K562 (cell line): Measurements from ENCODE around the gene SPIRE1. TPM values are rescaled to one million over a fixed set of nuclear protein-coding genes. Genes with fewer than 3 reads are reported as not detected.
"Not testable (repeated sequence)": the region's sequence is repeated elsewhere in the genome, so short reads cannot be mapped to it uniquely, and the experiment has no call there.

Experiments
- ATAC-seq: fragments of 200-7000 bp; cut with Tn5 transposase; 3 replicates; pipeline ENCODE4 v1.9.1; 2020; ENCODE audit warnings: moderate library complexity
- BruUV-seq: library from RNA; stranded (reverse); fragments of 400-500 nt; replicated peaks from 2 replicates; lab custom pipeline; 2021; lab: Mats Ljungman, UMichigan
- CTCF ChIA-PET: fragments of 300-600 bp; formaldehyde crosslinking; extraction: SDS; loops from one replicate; lab custom pipeline; 2021; ENCODE audit warnings: low intra/inter-chr PET ratio; lab: Yijun Ruan, JAX
- POLR2A ChIA-PET: fragments of 300-600, 350-650 bp; sonication (Branson Sonifier 250); formaldehyde crosslinking; extraction: SDS; loops from one replicate; lab custom pipeline; 2021; ENCODE audit warnings: antibody characterized with exemption, inconsistent platforms; lab: Yijun Ruan, JAX
- DNase-seq, 4 experiments: peaks; one replicate each; pipeline versions ENCODE4 v3.0.0 to v3.0.0-alpha.2; 2011 to 2018; ENCODE audit warnings: low spot score in 3 of 4, mixed read lengths in 3 of 4; ENCODE audit errors: extremely low read depth in 1 of 4
- FAIRE-seq: peaks from 2 replicates; lab custom pipeline; 2011; peaks lifted over from hg19 to GRCh38; lab: Jason Lieb, UNC
- H2AFZ ChIP-seq: 2 replicates; pipeline ENCODE4 v1.6.0; 2011; ENCODE audit warnings: low read depth, low read length, control low read depth, inconsistent platforms
- H3K27ac ChIP-seq: fragments of 200-600 bp; 3 replicates; pipeline ENCODE4 v1.8.0; 2011; ENCODE audit warnings: low read depth, mild to moderate bottlenecking, control low read depth, inconsistent platforms, low read length, moderate library complexity, mixed read lengths; ENCODE audit errors: extremely low read depth
- H3K27me3 ChIP-seq, 2 experiments: fragments of 300-600 bp in 1 of 2; 2 replicates in 1 of 2; 3 replicates in 1 of 2; pipeline versions ENCODE4 v1.6.0 to v1.8.0; 2011; ENCODE audit warnings: inconsistent platforms in 2 of 2, low read length in 2 of 2, mild to moderate bottlenecking in 1 of 2, mixed read lengths in 1 of 2, moderate library complexity in 1 of 2; ENCODE audit not compliant: control insufficient read depth in 2 of 2, insufficient read depth in 2 of 2
- H3K36me3 ChIP-seq: fragments of 300-600 bp; 3 replicates; pipeline ENCODE4 v1.8.0; 2011; ENCODE audit warnings: mild to moderate bottlenecking, low read length, inconsistent platforms; ENCODE audit not compliant: control insufficient read depth, insufficient read depth
- H3K4me1 ChIP-seq, 2 experiments: fragments of 200-600 bp in 1 of 2; replicated peaks in 1 of 2; 2 replicates in 1 of 2; 3 replicates in 1 of 2; pipeline versions ENCODE4 v1.5.1 to v1.8.0; 2011; ENCODE audit warnings: inconsistent platforms in 2 of 2, low read length in 2 of 2, mild to moderate bottlenecking in 1 of 2, mixed read lengths in 1 of 2, moderate library complexity in 1 of 2; ENCODE audit not compliant: control insufficient read depth in 2 of 2, insufficient read depth in 2 of 2
- H3K4me2 ChIP-seq: 2 replicates; pipeline ENCODE4 v1.6.1; 2011; ENCODE audit warnings: low read length, control low read depth, inconsistent platforms, mixed read lengths; ENCODE audit not compliant: insufficient read depth
- H3K4me3 ChIP-seq: fragments of 200-600 bp; sonication (generic), shearing (Covaris generic); 2 replicates; pipeline ENCODE4 v1.5.1; 2016; ENCODE audit warnings: control low read depth, inconsistent platforms
- H3K79me2 ChIP-seq: fragments of 200-600 bp; 3 replicates; pipeline ENCODE4 v1.8.0; 2011; ENCODE audit warnings: low read length, inconsistent platforms; ENCODE audit not compliant: control insufficient read depth, insufficient read depth
- H3K9ac ChIP-seq, 2 experiments: 2 replicates each; pipeline versions ENCODE4 v1.6.0 to v1.6.1; 2011; ENCODE audit warnings: low read depth in 2 of 2, low read length in 2 of 2, control low read depth in 1 of 2, inconsistent platforms in 1 of 2, mild to moderate bottlenecking in 1 of 2, mixed read lengths in 1 of 2; ENCODE audit not compliant: insufficient read depth in 1 of 2
- H3K9me1 ChIP-seq: one replicate; pipeline ENCODE4 v1.6.0; 2011; ENCODE audit warnings: inconsistent platforms, mild to moderate bottlenecking, low read length, moderate library complexity; ENCODE audit not compliant: control insufficient read depth, insufficient read depth
- H3K9me3 ChIP-seq: replicated peaks from 2 replicates; pipeline ENCODE4 v1.5.1; 2011; ENCODE audit warnings: low read depth, low read length, inconsistent platforms; ENCODE audit not compliant: control insufficient read depth, insufficient read depth
- H4K20me1 ChIP-seq: replicated peaks from 2 replicates; pipeline ENCODE4 v1.6.1; 2011; ENCODE audit warnings: low read length, inconsistent platforms, mixed read lengths; ENCODE audit not compliant: control insufficient read depth, insufficient read depth
- AFF4 ChIP-seq: sonication (generic); formaldehyde crosslinking; IDR thresholded peaks from 2 replicates; pipeline ENCODE4 v1.8.0; 2023; ENCODE audit warnings: mild to moderate bottlenecking, missing genetic modification reagents
- CBFB ChIP-seq: sonication (generic); formaldehyde crosslinking; IDR thresholded peaks from 2 replicates; pipeline ENCODE4 v1.4.0; 2020; ENCODE audit warnings: mild to moderate bottlenecking, missing genetic modification reagents
- CBX2 ChIP-seq: fragments of 200-600 bp; sonication (generic); IDR thresholded peaks from one replicate; pipeline ENCODE4 v1.6.1; 2012; ENCODE audit warnings: mild to moderate bottlenecking, low read length, inconsistent platforms; ENCODE audit not compliant: insufficient read depth, poor library complexity, severe bottlenecking
- SMAD2 ChIP-seq: fragments of 150-350 bp; IDR thresholded peaks from 2 replicates; pipeline ENCODE4 v1.6.1; 2014; ENCODE audit warnings: low read depth, mild to moderate bottlenecking, low read length
- TBL1XR1 ChIP-seq, 2 experiments: IDR thresholded peaks; 2 replicates each; pipeline ENCODE4 v1.6.1; 2012; ENCODE audit warnings: improper control_type of control experiment in 2 of 2, low read length in 2 of 2, mild to moderate bottlenecking in 1 of 2
- TCF7L2 ChIP-seq: fragments of 150-350 bp; IDR thresholded peaks from 2 replicates; pipeline ENCODE4 v1.6.1; 2016; ENCODE audit warnings: low read depth, mild to moderate bottlenecking, low read length, moderate library complexity
- ZBTB7A ChIP-seq: IDR thresholded peaks from 2 replicates; pipeline ENCODE4 v1.6.1; 2011; ENCODE audit warnings: low read depth, mild to moderate bottlenecking, low read length, moderate library complexity, borderline replicate concordance; ENCODE audit not compliant: control insufficient read depth
- ZNF184 ChIP-seq: sonication (generic); formaldehyde crosslinking; IDR thresholded peaks from 2 replicates; pipeline ENCODE4 v1.5.0; 2020; ENCODE audit warnings: missing genetic modification reagents
- ZNF561 ChIP-seq: fragments of 450-650 bp; formaldehyde crosslinking; conservative IDR thresholded peaks from 2 replicates; pipeline ENCODE4 v1.4.0; 2020; ENCODE audit warnings: mild to moderate bottlenecking, moderate library complexity
- WGBS: fragments of 100-300 bp; shearing (Covaris generic); methylation state at CpG from one replicate; pipeline ENCODE4 v1.1.6; 2016; ENCODE audit warnings: low coverage, mixed read lengths; ENCODE audit not compliant: insufficient coverage; ENCODE audit errors: missing lambda C conversion rate; 5-methylcytosine and 5-hydroxymethylcytosine counted together
- in situ Hi-C: fragments of 300-500 bp; cut with MboI; formaldehyde crosslinking; loops from 4 replicates; pipeline ENCODE4 v1.15.0; 2018; ENCODE audit warnings: inconsistent platforms, mixed read lengths
- intact Hi-C: fragments of 100-400 bp; cut with micrococcal nuclease; formaldehyde crosslinking; loops from 2 replicates; pipeline ENCODE4 v1.14.2; 2022
- polyA plus RNA-seq, 8 experiments: library from polyadenylated mRNA; depleted of rRNA in 4 of 8; stranded (reverse) in 5 of 8; unstranded in 3 of 8; fragments of >200 nt; fragmentation: Nextera tagmentation in 2 of 8; fragmentation: Illumina TruSeq in 1 of 8; extraction: Ambion mirVana in 2 of 8; extraction: Trizol in 1 of 8; gene quantifications; 2 replicates each; pipeline versions ENCODE4 v1.2.1 to v1.2.3, GENCODE V29; 2011 to 2014; ENCODE audit warnings: inconsistent platforms in 1 of 8, missing spikeins in 1 of 8
- total RNA-seq, 7 experiments: library from RNA; depleted of rRNA in 6 of 7; stranded (reverse); fragments of >200 nt in 6 of 7; fragmentation: Illumina TruSeq in 2 of 7; extraction: Trizol in 2 of 7; gene quantifications; 2 replicates each; pipeline versions ENCODE4 v1.2.1 to v1.2.3, GENCODE V29; 2011 to 2021; ENCODE audit warnings: low replicate concordance in 1 of 7

Gene SPIRE1
- total and polyA plus RNA-seq, 9 of the 15 experiments (the other 6 are each of a cell fraction or from before 2014, with no cell fraction given), result 2.9 to 14.0 (median 10.2) TPM

DNA sequence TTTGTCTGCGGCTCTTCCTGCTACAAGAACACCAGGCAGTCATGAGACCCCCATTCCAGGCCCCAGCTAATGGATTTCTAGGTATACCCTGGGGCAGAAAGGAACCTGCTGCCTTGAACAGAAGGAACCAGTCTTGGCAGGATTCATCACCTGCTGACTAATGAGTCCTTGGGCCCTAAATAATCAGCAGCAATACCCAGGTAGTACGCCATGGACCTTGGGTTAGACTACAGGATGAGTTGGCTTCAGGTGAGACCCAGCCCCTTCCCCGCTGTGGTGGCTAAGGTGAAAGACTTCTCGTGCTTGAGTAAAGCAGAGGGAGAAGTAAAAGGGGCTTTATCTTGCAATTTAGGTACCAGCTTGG lies 105.0 kb downstream of the SPIRE1 start:
- no peaks in the 10 kb centered on the region for H3K79me2 ChIP-seq
- CTCF ChIA-PET, result no interaction called here
- no TSS peak for BruUV-seq
- no peak overlapping the region for H3K27ac ChIP-seq
- H3K9me1 ChIP-seq, result no peaks in the 10 kb centered on the region
- FAIRE-seq, result no peak
- H2AFZ ChIP-seq, result no peak overlapping the region
- no peak for ATAC-seq
- no peak for DNase-seq
- peaks cover 4% of the 10 kb centered on the region; the same call in 1 of the 2 replicates for H3K9me3 ChIP-seq
- no peak overlapping the region for H3K4me3 ChIP-seq
- no peaks in the 10 kb centered on the region for H3K4me1 ChIP-seq
- intact Hi-C loops, result no loop called here
- no peaks in the 10 kb centered on the region for H3K36me3 ChIP-seq
- H3K9ac ChIP-seq, result no peak overlapping the region
- no peaks in the 10 kb centered on the region for H3K27me3 ChIP-seq
- 57% methylated on average over 4 of the region's 4 CpGs for WGBS
- no peaks in the 10 kb centered on the region for H4K20me1 ChIP-seq
- H3K4me2 ChIP-seq, result no peak overlapping the region
- TF ChIP-seq AFF4 (CRISPR knock-in tag) (no peak), CBFB (CRISPR knock-in tag) (no peak), ZNF561 (CRISPR knock-in tag) (no peak), ZBTB7A (no peak), TCF7L2 (no peak), ZNF184 (no peak), TBL1XR1 (IDR thresholded peaks at IDR 0.05; ENCODE audit: low read length in 2 of 2) (no peak), CBX2 (no peak), SMAD2 (no peak)
- TF ChIP-seq, all 486 proteins: peak for 0
- in situ Hi-C loops, result no loop called here
- POLR2A ChIA-PET, result interaction anchor here (0.6 to 0.7 kb wide), 2 partner anchors 9 to 61 kb away, joined by 3 read pairs; no protein-coding TSS in a partner anchor

- POLR2A ChIA-PET, result interaction anchor here (0.6 kb wide), 1 partner anchor 60 kb away, joined by 3 read pairs; no protein-coding TSS in a partner anchor
- in situ Hi-C loops, H2AFZ ChIP-seq, H3K79me2 ChIP-seq, CTCF ChIA-PET, H3K4me3 ChIP-seq, H3K4me1 ChIP-seq, BruUV-seq, H3K36me3 ChIP-seq, intact Hi-C loops, DNase-seq, H3K4me2 ChIP-seq, FAIRE-seq, ATAC-seq, H3K9me3 ChIP-seq, H3K9ac ChIP-seq, H3K27ac ChIP-seq, H3K9me1 ChIP-seq, H3K27me3 ChIP-seq, H4K20me1 ChIP-seq: not testable (repeated sequence)
- WGBS, result 49% methylated on average over 13 of the region's 13 CpGs
Measured at GRCh38 chr18:12551943-12552878, 105.7 kb downstream of the SPIRE1 start.
